GM20431 (cell line): Measurements from ENCODE around the gene SCP2.

Source experiments
- in situ Hi-C: fragments of 300-500 bp; cut with MseI, MboI; formaldehyde crosslinking; loops from one replicate; pipeline ENCODE4 v1.15.0; 2020; ENCODE audit warnings: low sequenced_read_pairs; ENCODE audit not compliant: unreplicated experiment

SCP2 gene

GRCh38 chr1:53076721-53077598 is 149.9 kb downstream of the SCP2 start:
- in situ Hi-C loops: no loop called here

DNA sequence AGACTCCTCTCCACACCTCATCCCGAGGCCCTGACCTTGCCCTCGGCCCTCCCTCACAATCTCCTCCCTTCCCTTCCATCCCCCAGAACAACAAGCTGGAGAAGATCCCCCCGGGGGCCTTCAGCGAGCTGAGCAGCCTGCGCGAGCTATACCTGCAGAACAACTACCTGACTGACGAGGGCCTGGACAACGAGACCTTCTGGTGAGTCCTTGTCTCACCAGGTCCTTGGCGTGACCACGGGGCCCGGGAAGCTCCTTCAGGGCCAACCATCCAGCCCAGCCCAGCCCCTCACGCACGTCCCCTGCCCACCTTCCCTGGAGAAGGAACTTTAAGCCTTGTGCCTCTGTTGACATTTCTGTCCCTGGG is 150.5 kb downstream of the SCP2 start:
- in situ Hi-C loops: no loop called here

DNA sequence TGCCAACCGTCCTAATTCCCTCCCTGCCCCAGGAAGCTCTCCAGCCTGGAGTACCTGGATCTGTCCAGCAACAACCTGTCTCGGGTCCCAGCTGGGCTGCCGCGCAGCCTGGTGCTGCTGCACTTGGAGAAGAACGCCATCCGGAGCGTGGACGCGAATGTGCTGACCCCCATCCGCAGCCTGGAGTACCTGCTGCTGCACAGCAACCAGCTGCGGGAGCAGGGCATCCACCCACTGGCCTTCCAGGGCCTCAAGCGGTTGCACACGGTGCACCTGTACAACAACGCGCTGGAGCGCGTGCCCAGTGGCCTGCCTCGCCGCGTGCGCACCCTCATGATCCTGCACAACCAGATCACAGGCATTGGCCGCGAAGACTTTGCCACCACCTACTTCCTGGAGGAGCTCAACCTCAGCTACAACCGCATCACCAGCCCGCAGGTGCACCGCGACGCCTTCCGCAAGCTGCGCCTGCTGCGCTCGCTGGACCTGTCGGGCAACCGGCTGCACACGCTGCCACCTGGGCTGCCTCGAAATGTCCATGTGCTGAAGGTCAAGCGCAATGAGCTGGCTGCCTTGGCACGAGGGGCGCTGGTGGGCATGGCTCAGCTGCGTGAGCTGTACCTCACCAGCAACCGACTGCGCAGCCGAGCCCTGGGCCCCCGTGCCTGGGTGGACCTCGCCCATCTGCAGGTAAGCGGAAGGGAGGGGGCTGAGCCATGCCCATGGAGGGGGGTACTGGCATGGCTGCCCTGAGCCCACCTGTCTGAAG is 151.4 kb downstream of the SCP2 start:
- in situ Hi-C loops: no loop called here

GRCh38 chr1:53079251-53079650 is 152.2 kb downstream of the SCP2 start:
- in situ Hi-C loops: no loop called here

DNA sequence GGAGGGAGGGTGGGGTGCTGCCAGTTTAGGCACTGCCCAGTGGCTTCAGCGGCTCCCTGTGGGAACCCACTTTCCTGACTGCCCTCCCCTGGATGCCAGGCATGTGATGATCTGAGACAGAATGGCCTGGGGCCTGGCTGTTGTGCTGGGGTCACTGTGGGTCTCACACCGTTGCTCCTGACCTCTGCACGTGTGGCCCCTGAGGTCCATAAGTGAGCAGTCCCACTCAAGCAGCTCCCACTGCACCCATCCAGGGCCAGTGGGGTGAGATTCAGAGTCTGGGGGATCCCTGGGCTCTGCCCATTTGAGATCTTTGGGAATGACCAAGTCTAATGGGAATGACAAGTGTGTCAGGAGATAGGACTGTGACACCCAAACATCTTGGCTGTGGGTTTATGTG is 153.0 kb downstream of the SCP2 start:
- in situ Hi-C loops: no loop called here

GRCh38 chr1:53080769-53081168 is 153.7 kb downstream of the SCP2 start:
- in situ Hi-C loops: no loop called here

DNA sequence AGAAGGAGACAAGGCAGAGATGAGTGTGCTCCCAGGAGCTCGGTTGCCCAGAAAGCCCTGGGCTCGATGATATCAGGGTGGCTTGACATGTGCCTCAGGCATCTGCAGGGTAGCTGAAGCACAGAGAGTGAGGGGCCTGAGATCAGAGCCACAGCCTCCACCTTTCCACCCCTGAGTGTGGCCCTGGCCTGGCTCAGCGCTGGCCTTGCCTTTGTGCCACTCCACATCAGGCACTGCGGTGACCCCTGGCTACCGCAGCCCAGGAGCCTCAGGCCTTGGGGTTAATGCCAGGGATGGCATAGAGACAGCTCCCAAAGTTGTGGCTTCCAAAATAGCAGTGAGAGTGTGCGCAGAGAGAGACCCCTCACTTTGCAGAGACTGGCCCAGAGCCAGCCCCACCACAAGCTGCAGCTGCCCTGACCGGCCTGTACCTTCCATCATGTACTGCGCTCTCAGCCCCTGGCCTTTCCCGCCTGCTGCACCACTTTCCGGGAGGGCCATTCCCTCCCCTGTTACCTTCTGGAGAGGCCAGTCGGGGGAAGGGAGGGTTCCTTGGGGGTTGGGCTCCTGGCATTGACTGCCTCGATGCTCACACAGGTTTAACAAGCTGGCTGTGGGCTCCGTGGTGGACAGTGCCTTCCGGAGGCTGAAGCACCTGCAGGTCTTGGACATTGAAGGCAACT is 154.4 kb downstream of the SCP2 start:
- in situ Hi-C loops: no loop called here

DNA sequence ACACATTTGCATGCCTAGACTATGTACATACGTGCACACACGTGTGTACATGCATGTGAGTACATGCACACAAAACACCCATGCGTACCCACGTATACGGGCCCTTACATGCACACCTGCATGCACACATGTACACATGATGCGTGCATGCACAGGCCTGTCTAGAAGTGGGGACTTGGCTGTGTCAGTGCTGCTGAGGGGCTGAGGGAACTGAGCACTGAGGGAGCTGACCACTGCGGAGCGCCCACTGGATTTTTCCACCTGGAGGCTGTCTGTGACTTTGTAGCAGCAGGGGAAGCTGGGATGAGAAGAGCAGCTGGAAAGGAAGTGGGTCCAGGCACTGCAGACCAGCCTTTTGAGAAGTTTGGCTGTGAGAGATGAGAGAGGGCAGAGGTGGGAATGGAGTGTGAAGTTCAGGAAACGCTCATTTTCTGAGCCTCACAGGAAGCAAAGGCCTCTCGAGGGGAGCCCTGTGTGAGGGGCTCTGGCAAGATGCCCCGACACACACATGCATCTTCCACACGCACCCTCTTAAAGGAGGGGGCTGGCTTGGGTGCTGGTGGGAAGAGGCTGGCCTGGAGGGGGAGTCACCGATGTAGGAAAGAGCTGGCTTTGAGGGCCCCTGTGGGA is 155.9 kb downstream of the SCP2 start:
- in situ Hi-C loops: no loop called here

- in situ Hi-C loops: no loop called here
Measured at GRCh38 chr1:53083636-53084588, 156.8 kb downstream of the SCP2 start.

DNA sequence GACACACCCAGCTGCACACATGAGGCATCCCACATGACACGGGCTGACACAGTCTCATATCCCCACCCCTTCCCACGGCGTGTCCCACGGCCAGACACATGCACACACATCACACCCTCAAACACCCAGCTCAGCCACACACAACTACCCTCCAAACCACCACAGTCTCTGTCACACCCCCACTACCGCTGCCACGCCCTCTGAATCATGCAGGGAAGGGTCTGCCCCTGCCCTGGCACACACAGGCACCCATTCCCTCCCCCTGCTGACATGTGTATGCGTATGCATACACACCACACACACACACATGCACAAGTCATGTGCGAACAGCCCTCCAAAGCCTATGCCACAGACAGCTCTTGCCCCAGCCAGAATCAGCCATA is 157.5 kb downstream of the SCP2 start:
- in situ Hi-C loops: no loop called here

DNA sequence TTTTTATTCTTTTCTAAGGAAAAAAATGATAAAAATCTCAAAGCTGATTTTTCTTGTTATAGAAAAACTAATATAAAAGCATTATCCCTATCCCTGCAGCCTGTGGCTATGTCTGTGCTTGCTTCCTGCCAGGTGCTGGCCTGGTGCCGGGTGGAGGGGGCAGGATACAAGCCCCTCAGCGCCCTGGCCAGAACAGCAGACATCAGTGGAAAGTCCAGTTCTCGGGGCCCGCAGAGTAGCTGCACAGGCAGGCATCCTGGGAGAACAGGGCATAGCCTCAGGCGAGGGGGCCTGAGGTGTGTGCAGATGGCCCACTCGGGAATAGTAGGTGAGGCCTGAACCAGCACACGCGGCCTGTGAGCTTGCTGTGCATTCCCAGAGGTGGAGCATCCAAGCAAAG is 158.3 kb downstream of the SCP2 start:
- in situ Hi-C loops: no loop called here

DNA sequence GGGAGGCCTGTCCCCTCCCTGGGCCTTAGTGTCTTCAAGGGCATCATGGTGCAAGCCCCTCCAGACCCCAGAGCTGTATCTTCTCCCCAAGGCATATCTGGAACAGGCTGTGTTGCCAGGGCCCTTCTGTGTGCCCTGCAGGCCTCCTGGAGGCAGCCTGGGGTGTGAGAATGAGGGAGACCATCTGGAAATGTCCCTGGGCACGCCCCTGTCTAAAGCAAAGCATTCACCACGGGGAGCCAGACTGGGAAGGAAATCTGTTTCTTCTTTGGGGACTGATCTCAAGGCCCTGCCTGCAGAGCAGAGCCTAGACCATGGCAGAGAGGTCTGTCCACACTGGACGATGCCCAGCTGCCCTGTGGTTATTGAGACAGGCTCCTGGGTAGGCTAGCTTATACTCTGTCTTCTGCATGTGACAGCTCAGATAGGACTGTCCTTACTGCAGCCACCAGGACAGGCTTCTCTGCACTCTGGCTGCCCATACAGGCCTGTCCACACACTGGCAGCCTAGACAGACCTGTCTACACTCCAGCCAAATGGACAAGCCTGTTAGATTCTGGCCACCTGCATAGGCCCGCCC is 159.5 kb downstream of the SCP2 start:
- in situ Hi-C loops: no loop called here

DNA sequence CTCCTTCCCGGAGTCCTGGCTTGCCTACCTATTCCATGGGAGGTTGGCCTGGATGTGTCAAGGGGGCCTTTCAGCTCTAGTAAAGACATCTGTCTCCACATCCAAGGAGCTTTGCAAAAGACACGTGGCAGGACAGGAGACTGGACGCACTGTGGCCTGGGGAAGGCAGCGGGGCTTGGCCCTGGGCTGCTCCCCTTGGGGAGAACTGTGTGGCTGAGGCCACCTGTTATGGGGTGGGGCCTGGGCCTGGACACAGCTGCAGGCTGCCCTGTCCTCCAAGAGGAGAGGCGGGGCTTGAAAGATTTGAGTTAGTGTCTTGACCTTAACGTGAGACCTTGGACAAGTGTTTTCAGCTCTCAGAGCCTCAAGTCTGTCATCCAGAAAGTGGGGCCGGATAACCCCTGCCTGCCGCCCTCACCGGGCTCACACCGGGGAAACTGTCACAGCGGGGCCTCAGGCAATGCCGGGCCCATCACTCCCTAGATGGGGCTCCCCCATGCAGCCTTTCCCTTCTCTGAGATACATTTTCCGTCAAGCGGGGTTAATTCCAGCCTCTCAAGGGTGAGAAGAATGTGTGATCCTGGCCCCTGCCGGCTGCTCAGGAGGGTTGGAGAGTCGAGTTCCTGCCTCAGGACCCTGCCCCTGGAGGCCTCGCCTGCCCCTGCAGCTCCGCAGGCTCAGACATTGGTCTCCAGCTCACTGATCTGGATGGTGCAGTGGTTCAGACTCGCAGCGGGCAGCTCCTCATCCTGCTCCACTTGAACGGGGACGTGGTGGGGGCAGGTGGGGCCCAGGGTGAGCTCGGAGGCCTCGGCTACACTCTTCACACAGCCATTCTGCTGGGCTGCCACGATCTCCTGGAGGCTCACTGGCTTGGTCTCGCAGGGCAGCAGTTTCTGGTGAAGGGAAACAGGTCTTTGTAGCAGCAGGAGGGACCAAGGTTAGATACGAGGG is 160.5 kb downstream of the SCP2 start:
- in situ Hi-C loops: no loop called here

GRCh38 chr1:53088616-53089300 is 161.7 kb downstream of the SCP2 start:
- in situ Hi-C loops: no loop called here

DNA sequence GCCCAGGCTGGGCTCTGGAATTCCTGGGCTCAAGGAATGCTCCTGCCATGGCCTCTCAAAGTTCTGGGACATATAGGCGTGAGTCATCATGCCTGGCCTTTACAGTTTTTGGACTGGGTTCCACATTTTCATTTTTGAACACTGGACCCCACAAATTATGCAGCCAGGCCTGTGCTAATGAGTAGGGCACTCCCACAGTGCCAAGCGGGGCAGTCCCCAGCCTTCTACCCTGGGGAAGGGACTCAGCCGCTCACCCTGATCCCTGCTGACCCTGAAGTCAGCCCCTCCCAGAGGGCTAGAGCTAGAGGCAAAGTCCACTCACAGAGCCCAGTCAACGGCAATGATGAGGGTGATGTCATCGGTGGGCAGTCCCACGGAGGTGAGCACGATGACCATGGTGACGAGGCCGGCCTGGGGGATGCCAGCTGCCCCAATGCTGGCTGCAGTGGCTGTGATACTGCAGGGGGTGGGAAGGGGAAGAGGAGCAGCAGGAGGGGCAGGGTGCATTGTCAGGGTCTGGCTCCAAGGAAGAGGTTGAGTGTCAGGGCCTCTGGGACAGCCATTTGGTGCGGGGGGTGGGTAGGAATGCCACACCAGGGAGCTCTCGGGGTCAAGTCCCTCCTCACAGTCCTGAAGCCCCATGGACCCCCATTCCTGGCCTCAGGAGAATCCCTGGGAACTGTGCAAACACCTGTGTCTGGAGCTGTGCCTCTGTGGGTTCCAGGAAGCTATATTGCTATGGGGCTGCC is 162.6 kb downstream of the SCP2 start:
- in situ Hi-C loops: no loop called here

GRCh38 chr1:53090227-53091147 is 163.4 kb downstream of the SCP2 start:
- in situ Hi-C loops: no loop called here
